ENCODE results near the gene KAT6B.

Gene KAT6B

DNA sequence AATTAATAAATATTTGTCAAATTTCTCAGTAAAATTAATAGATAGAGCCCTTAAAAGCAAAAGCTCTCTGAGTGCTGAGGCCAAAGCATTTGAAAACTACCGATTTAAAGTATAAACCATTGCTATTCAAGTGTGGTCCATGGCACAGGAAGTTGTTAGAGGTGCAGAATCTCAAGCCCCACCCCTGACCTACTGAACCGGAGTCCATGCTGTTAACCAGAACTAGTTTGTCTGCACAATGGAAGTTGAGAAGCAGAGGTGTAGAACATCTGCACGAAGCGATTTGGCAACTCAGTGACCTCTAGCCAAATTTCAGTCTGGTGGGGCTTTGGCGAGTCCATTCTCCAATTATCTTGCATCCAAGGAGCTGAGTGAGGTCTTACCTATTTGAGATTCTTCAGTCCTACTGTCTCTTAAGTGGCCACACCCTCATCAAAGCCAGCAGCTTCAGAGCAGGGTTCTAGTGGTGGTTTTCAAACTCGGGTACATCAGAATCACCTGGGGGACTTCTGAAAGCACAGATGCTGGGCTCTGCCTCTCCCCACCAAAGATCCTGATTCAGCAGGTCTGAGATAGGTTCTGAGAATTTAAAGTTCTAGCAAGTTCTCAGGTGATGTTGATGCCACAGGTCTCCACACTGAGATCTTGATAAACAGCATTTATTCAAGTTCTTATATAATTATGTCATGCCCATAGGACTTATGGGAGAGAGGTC lies 188.3 kb downstream of the KAT6B start:
- DNase-seq (ENCODE audit: low read depth), result no peak

DNA sequence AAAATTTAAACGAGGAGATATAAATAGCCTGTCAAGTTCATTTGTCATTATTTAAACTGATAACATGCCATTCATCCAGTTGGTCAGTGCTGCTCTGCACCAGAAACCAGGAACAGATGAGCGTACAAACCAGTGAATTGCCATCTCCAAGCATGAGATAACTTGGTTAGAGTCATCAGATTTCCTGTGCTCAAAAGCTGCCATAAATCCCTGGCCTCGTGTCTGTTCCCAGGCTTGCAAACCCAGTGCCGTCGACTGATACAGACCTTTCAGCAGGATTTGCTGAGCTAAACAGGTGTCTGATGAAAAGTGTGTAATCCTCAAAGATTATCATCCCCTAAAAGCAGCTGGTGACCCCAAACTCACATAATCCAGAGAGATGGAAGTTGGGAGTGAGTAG lies 189.0 kb downstream of the KAT6B start:
- DNase-seq (ENCODE audit: low read depth), result no peak

DNA sequence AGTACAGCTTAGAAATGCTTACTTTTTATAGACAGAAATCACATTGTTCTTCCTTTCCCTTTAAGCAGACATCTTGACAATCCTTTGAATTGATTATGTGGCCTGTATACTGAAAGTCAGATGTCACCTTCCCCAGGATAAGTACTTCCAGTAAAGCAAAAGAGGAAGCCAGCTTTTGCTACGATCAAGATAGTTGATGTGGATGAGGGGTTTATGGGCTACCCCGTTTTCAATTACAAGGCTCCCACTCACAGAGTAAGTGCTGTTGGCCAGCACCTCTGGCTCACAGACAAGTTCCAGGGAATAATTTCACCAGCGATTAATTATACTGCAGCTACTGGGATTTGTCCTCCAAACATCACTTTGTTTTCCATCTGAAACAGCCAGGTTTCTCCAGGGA lies 189.9 kb downstream of the KAT6B start:
- no peak for DNase-seq (ENCODE audit: low read depth)

DNA sequence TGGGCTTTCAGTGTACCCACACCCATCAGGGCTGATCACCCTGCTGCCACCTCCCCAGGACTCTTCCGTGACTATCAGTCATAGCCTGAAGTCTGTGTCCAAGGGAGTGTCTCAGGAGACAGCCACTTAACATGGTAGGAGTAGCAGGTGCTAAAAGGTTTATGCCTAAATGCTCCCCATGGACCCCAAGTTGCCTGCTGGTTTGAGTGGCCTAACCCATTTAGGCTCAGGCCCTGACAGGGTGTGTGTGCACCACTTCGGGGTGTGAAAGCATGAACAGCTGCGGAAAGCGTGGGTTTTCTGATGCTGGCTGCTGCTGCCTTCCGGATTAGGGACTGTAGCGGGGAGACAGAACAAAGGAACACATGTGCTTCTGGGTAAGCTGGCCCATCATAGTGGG lies 191.9 kb downstream of the KAT6B start:
- no peak for DNase-seq (ENCODE audit: low read depth)

DNA sequence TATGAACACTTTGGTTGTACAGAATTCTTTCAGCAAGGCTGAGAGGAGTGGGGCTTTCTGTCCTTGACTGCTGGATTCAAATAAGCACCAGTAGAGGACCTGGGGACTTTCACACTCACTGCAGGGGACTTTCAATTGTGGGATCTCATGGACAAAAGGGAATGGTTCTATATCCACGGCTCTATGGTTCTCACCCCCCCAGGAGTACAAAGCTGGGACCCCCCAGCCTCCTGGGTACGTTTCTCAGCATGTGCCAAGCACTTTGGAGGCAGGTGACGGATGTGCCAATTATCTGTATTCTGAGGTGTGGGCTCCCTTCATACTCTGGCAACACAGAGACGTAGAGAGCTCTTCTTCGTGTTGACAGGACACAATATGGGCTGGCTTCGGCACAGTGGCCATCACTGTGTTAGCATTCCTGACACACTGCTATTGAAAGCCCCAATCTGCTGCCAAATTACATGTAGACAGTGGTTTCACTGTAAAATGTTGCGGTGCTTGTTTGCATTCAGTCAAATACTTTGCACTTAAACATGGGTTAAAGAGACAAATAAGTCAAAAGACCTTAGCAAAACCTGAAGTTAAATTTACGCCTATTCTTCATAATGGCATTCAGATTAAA lies 192.4 kb downstream of the KAT6B start:
- no peak for DNase-seq (ENCODE audit: low read depth)

DNA sequence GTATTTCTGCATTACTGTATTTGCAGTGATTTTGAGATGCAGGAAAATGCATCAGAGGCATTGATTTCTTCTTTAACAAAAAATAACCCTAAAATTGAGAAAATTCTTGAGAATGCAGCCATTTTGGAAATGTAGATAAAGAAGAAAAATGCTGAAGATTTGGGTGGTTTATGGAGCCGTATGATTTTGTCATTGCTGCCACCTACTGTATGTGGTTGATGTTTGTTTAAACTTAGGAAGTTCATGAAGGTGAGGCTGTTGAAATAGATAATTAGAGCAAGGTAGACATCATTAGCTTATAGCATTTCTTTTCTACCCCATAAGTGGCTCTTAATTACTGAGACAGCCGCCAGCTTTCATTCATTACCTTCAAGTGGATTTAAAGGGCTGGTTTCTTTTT lies 193.0 kb downstream of the KAT6B start:
- no peak for DNase-seq (ENCODE audit: low read depth)

DNA sequence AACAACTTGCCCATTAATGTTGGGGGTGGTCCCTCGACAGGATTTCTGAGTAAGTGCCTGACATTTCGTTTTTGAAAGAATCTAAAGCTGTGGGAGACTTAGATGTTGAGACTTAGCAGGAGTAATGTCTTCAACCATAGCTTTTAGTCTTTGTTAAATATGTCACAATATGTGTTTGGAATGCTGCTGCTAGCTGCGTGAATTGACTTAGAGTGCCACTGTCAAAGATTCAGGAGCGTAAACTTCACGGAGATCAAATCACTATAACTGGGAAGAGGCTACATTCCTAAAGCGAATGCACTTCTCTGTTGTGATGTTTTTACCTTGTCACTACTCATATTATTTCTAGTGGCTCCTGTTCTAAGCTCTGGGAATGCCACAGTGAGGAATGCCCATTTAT lies 193.8 kb downstream of the KAT6B start:
- DNase-seq (ENCODE audit: low read depth), result no peak

DNA sequence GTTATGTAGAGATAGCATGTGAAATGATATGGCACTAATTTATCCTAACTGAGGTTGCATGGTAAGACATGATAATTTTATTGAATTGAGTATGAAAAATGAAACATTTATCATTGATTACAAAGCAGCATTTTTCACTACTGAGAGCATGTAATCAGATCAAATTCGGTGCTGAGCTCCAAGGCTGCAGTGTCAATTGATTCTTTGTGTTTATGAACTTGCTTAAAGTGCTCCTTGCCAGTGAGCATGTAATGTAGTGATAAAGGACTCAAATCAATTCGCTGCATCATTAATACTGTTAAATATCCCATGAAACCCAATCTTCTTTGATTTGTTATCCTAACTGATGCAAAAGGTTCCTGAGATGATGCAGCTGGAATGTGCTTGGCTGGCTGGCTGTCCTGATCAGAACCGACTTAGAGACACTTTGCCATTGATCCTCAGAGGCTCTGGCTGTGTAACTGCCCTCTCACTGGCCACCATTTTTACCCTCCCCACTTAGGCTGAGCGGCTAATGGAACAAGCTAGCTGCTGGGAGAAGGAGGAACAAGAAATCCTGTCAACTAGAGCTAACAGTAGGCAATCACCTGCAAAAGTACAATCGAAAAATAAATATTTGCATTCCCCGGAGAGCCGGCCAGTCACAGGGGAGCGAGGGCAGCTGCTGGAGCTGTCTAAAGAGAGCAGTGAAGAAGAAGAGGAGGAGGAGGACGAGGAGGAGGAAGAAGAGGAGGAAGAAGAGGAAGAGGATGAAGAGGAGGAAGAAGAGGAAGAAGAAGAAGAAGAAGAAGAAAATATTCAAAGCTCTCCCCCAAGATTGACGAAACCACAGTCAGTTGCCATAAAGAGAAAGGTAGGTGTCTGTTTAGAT lies 195.2 kb downstream of the KAT6B start:
- DNase-seq (ENCODE audit: low read depth), result no peak

DNA sequence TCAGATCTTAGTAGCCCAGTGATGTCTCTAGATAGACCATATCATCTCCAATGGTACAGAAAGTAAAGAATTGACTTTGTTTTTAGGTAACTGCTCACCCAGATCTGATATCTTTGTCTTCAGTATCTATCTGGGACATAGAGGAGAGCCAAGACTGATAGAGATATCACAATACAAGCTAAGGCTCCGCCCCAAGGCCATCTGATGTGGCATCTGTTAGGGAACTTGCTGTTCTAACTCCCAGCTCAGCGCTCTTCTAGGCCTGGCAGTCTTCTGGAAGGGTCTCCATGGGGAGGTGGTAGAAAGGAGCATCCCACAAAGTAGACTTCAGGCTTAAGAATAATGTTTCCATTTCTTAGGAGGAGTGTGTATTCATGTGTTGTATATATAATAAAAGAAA lies 196.7 kb downstream of the KAT6B start:
- no peak for DNase-seq (ENCODE audit: low read depth)

DNA sequence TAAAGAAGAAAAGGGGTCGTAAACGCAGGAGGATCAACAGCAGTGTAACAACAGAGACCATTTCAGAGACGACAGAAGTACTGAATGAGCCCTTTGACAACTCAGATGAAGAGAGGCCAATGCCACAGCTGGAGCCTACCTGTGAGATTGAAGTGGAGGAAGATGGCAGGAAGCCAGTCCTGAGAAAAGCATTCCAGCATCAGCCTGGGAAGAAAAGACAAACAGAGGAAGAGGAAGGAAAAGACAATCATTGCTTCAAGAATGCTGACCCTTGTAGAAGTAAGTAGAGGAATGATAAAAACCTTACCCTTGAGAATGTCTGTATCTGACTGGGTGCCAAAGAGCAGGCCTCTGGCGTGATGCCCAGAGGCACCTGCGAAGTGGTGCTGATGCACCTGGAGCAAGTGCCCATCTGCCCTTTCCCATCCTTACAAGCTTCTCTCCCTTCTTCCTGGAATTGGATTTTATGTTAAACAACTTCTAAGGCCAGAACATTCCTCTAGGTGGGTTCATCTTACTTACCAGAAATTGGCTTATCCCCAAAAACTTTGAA lies 198.6 kb downstream of the KAT6B start:
- DNase-seq (ENCODE audit: low read depth), result no peak

DNA sequence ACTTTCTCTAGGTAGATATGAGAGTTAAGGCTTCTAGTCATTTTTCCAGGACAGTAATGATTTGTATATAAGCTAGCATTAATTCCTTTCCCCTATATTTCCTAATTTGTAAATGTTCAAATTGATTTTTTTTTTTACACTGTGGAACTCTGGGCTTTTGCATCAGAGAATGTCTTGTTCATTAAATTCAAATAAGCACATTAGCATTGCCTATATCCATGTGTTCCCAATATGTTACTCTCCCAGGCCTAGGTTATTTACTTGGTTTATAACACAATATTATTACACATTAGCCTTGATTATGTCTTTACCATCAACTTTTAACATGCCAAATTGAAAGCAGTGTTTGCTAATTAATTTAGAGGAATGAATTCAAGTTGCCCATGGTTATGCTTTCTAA lies 201.6 kb downstream of the KAT6B start:
- DNase-seq (ENCODE audit: low read depth), result no peak

DNA sequence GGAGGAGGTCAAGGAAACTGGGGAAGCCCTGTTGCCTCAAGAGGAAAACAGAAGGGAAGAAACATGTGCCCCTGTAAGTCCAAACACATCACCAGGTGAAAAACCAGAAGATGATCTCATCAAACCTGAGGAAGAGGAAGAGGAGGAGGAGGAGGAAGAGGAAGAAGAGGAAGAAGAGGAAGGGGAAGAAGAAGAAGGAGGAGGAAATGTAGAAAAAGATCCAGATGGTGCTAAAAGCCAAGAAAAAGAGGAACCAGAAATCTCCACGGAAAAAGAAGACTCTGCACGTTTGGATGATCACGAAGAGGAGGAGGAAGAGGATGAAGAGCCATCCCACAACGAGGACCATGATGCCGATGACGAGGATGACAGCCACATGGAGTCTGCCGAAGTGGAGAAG lies 202.3 kb downstream of the KAT6B start:
- DNase-seq (ENCODE audit: low read depth), result no peak

DNA sequence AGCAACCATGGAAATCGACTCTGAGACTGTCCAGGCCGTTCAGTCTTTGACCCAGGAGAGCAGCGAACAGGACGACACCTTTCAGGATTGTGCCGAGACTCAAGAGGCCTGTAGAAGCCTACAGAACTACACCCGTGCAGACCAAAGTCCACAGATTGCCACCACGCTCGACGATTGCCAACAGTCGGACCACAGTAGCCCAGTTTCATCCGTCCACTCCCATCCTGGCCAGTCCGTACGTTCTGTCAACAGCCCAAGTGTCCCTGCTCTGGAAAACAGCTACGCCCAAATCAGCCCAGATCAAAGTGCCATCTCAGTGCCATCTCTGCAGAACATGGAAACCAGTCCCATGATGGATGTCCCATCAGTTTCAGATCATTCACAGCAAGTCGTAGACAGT lies 203.0 kb downstream of the KAT6B start:
- DNase-seq (ENCODE audit: low read depth), result no peak

DNA sequence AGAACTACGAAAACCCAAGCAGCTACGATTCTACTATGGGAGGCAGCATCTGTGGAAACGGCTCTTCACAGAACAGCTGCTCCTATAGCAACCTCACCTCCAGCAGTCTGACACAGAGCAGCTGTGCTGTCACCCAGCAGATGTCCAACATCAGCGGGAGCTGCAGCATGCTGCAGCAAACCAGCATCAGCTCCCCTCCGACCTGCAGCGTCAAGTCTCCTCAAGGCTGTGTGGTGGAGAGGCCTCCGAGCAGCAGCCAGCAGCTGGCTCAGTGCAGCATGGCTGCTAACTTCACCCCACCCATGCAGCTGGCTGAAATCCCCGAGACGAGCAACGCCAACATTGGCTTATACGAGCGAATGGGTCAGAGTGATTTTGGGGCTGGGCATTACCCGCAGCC lies 203.5 kb downstream of the KAT6B start:
- DNase-seq (ENCODE audit: low read depth), result no peak

DNA sequence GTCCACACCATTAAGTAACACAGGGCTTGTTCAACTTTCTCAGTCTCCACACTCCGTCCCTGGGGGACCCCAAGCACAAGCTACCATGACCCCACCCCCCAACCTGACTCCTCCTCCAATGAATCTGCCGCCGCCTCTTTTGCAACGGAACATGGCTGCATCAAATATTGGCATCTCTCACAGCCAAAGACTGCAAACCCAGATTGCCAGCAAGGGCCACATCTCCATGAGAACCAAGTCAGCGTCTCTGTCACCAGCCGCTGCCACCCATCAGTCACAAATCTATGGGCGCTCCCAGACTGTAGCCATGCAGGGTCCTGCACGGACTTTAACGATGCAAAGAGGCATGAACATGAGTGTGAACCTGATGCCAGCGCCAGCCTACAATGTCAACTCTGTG lies 204.0 kb downstream of the KAT6B start:
- DNase-seq (ENCODE audit: low read depth), result no peak

DNA sequence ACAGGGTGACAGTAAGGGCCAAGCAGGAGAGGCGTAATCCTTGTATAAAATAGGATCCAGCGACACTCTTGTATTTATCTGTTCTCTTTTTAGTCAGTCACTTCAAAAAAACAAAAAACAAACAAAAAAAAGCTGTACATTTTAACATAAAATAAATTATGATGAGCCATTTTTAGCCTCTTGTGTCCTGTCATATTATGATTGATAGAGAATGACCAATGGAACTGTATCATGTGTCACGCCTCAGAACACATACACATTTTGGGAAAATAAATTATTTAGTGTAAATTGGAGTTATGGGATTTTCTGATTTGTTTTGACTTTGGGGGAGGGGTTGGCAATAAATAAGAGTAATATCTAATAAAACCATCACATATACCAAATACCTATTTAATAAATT lies 205.7 kb downstream of the KAT6B start:
- no peak for DNase-seq (ENCODE audit: low read depth)

DNA sequence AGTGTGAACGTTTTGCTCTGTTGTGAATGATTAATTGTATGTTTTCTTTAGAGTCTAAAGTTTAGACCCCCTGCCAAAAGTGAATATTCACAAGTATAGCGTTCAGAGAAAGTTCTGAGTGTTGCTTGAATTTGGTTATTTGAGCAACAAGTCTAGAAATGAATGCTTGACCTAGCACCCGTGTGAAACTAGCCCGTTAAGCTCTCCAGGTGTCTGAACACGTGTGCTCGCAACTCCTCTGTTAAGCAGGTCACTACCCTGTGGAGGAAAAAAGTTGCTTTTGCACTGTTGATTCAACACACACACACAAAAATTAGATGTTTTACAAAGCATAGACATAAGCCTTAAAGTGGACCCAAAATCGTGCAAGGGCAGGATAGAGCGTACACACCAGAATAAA lies 206.4 kb downstream of the KAT6B start:
- no peak for DNase-seq (ENCODE audit: low read depth)

DNA sequence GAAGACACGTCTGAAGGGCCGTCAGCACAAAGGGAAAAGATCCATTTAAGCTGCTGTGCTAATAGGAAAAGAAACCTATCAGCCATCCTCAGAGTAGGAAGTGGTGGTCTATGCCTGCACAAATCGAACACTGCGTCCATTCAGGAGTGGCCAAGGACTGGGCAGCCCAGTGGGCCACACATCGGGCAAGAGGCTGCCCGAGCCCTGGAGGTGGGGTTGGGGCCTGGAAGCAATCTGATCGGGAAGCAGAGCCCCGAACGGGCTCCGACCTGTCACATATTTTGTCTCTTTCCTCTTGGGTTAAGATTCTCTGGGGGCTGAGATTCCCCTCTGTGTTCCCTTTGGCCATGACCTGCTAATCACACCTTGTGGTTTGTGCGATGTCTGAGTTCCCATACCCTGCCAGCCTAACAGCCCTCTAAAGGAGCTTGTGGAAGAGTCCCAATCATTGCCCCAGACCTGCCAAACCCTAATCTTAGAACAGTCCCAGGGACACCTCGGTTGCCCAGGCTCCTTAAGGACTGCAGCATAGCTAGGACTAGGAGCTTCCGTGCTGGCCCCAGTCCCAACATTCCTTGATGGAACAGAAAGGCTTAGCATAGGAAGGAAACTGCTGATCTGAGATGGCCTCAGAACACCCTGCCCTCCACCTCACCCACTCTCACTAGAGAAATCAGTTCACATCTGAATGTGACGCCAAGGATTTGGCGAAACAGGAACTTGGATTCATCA lies 207.2 kb downstream of the KAT6B start:
- no peak for DNase-seq (ENCODE audit: low read depth)

DNA sequence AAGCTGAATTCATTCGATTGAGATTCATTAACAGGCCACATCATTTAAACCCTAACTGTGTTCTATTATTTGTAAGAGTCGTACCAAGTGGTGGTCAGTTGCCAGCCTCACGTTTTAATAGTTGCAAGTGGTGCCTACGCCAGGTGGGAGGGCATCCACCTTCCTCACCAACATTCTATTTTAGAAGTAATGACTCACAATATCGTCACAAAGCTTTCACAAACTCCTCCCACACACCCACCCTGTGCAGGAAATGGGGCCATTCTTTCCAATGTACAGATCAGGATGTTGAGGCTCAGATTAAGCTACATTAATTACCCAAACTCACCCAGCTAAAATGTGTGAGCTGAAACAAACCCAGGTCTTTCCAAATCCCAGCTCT lies 207.7 kb downstream of the KAT6B start:
- DNase-seq (ENCODE audit: low read depth), result no peak

DNA sequence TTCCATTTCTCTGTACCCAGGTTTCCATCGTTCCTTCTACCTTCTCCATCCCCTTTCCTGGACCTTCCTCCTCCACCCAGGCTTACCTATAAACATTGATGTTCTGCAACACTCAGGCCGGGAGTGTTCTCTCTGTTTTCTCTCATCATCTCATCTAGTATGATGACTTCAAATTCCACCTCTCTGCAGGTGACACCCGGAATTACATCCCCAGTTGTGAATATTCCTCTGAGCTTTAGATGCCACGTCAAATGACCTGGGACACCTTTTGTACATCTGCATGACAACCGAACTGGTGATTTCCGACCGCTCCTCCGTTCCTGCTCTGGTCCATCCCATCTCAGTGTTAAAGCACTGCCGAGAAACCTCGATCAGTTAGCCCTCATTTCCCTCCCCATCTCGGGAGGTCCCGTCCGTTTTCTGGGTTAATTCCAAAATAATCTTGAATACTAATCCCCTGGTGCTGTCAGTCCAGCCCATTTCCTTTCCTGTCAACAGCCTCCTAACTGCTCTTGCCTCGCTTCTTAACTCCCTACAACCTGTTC lies 208.4 kb downstream of the KAT6B start:
- DNase-seq (ENCODE audit: low read depth), result no peak

DNA sequence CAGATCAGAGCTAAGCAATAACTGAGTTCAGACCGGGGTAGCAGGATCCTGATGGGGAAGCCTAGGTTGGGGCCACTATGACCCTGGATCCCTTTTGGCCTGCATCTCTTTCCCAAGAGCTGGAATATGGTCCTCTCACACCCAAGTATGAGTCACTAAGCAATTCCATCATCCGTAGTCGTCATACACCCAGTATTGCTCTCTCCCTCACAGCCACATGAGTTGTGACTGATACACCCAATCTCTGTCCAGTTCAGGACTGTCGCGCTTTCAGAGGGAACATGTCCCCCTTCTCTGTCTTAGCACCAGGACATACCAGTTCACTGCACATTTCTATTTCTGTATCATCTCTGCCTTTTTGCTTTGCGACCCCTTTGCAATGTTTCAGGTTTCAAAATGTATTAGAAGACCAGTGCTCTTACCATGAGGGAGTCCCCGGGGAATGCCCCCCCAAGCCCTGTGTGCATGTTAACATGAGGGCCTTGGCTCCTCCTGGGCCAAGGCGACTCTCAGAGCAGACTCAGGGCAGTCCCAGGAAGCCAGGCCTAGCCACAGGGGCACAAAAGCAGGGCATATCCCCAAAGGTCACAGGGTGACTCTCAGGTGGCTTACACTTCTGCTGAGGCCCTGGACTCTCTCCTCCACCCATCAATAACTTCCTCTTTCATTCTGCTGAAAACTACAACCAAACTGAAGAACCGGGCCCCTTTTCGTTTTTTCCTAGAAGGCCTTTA lies 209.7 kb downstream of the KAT6B start:
- no peak for DNase-seq (ENCODE audit: low read depth)
